ENCODE measurements around the gene YBX3.

- TF ChIP-seq CREB1 (IDR thresholded peaks at IDR 0.05; ENCODE audit: low read depth): no peak
- TF ChIP-seq MAX (IDR thresholded peaks at IDR 0.05): no peak
- no peak for TF ChIP-seq YY1 (IDR thresholded peaks at IDR 0.05; ENCODE audit: low read depth)
- TF ChIP-seq EP300 (IDR thresholded peaks at IDR 0.05; ENCODE audit: borderline replicate concordance): no peak
- no peak for TF ChIP-seq ZBTB7A (IDR thresholded peaks at IDR 0.05; ENCODE audit: low read depth)
- TF ChIP-seq RAD21 (IDR thresholded peaks at IDR 0.05; ENCODE audit: low read depth): no peak
- no peak for TF ChIP-seq FOXM1 (IDR thresholded peaks at IDR 0.05; ENCODE audit: borderline replicate concordance, low read depth)
- TF ChIP-seq CEBPB (IDR thresholded peaks at IDR 0.05): no peak
- TF ChIP-seq REST (IDR thresholded peaks at IDR 0.05; ENCODE audit: low read depth): no peak
Measured at GRCh38 chr12:10708862-10709261, 14.3 kb downstream of the YBX3 start.
